ENCODE results near the gene RBP3.

DNA sequence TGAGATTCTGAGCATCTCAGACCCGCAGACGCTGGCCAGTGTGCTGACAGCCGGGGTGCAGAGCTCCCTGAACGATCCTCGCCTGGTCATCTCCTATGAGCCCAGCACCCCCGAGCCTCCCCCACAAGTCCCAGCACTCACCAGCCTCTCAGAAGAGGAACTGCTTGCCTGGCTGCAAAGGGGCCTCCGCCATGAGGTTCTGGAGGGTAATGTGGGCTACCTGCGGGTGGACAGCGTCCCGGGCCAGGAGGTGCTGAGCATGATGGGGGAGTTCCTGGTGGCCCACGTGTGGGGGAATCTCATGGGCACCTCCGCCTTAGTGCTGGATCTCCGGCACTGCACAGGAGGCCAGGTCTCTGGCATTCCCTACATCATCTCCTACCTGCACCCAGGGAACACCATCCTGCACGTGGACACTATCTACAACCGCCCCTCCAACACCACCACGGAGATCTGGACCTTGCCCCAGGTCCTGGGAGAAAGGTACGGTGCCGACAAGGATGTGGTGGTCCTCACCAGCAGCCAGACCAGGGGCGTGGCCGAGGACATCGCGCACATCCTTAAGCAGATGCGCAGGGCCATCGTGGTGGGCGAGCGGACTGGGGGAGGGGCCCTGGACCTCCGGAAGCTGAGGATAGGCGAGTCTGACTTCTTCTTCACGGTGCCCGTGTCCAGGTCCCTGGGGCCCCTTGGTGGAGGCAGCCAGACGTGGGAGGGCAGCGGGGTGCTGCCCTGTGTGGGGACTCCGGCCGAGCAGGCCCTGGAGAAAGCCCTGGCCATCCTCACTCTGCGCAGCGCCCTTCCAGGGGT is 703 bp downstream of the RBP3 start:
- TF ChIP-seq GATA3 (IDR thresholded peaks at IDR 0.05; ENCODE audit: low read depth, low read length) (no peak), GATA2 (IDR thresholded peaks at IDR 0.05; ENCODE audit: low read depth, low read length) (no peak)
